IMR-90 (cell line): Measurements from ENCODE around the gene PEA15. TPM values are rescaled to one million over a fixed set of nuclear protein-coding genes. Genes with fewer than 3 reads are reported as not detected.

Experiments used
- ATAC-seq: fragments of 200-7000 bp; cut with Tn5 transposase; 2 replicates; pipeline ENCODE4 v1.9.1; 2020; ENCODE audit warnings: low read depth, mild to moderate bottlenecking, moderate library complexity
- BruUV-seq: library from RNA; stranded (reverse); fragments of 400-500 nt; replicated peaks from 2 replicates; lab custom pipeline; 2021; lab: Mats Ljungman, UMichigan
- CTCF ChIA-PET: fragments of 300-600 bp; formaldehyde crosslinking; extraction: SDS; loops from one replicate; lab custom pipeline; 2021; ENCODE audit warnings: antibody characterized with exemption; lab: Yijun Ruan, JAX
- POLR2A ChIA-PET: fragments of 300-600 bp; sonication (Branson Sonifier 250); formaldehyde crosslinking; loops from one replicate; lab custom pipeline; 2022; ENCODE audit warnings: antibody characterized with exemption; ENCODE audit not compliant: unreplicated experiment; lab: Charles Lee
- DNase-seq: peaks from one replicate; pipeline ENCODE4 v3.0.0; 2013
- H2AFZ ChIP-seq: replicated peaks from 2 replicates; pipeline ENCODE3; 2013; ENCODE audit warnings: low read length, mild to moderate bottlenecking; ENCODE audit not compliant: poor library complexity
- H2AK5ac ChIP-seq: 2 replicates; pipeline ENCODE4 v1.6.1; 2013; ENCODE audit warnings: low read depth, low read length, inconsistent platforms
- H2AK9ac ChIP-seq: replicated peaks from 2 replicates; pipeline ENCODE3; 2013; ENCODE audit warnings: mild to moderate bottlenecking, low read depth, low read length, moderate library complexity; ENCODE audit not compliant: poor library complexity
- H2BK120ac ChIP-seq: 2 replicates; pipeline ENCODE4 v1.6.1; 2013; ENCODE audit warnings: low read depth, low read length, inconsistent platforms
- H2BK15ac ChIP-seq: 3 replicates; pipeline ENCODE4 v1.6.1; 2013; ENCODE audit warnings: low read depth, low read length, inconsistent platforms
- H2BK20ac ChIP-seq: 2 replicates; pipeline ENCODE4 v1.6.1; 2013; ENCODE audit warnings: low read depth, mild to moderate bottlenecking, inconsistent platforms, low read length, moderate library complexity
- H2BK5ac ChIP-seq: 2 replicates; pipeline ENCODE4 v1.6.1; 2013; ENCODE audit warnings: mild to moderate bottlenecking, low read depth, low read length, inconsistent platforms; ENCODE audit not compliant: poor library complexity, severe bottlenecking
- H3K14ac ChIP-seq: replicated peaks from 2 replicates; pipeline ENCODE4 v1.6.1; 2013; ENCODE audit warnings: low read depth, low read length, inconsistent platforms
- H3K18ac ChIP-seq: 2 replicates; pipeline ENCODE4 v1.6.1; 2013; ENCODE audit warnings: low read depth, low read length, control low read depth
- H3K23ac ChIP-seq: 2 replicates; pipeline ENCODE4 v1.6.1; 2013; ENCODE audit warnings: low read depth, low read length, inconsistent platforms
- H3K27ac ChIP-seq: 2 replicates; pipeline ENCODE4 v1.5.1; 2013; ENCODE audit warnings: mild to moderate bottlenecking, control low read depth, low read length; ENCODE audit not compliant: insufficient read depth
- H3K27me3 ChIP-seq: 2 replicates; pipeline ENCODE4 v1.6.1; 2013; ENCODE audit warnings: low read length; ENCODE audit not compliant: control insufficient read depth, insufficient read depth
- H3K36me3 ChIP-seq: 2 replicates; pipeline ENCODE4 v1.6.1; 2013; ENCODE audit warnings: low read length, mixed read lengths; ENCODE audit not compliant: control insufficient read depth, insufficient read depth
- H3K4ac ChIP-seq: 2 replicates; pipeline ENCODE4 v1.6.1; 2013; ENCODE audit warnings: low read depth, low read length, inconsistent platforms
- H3K4me1 ChIP-seq: 2 replicates; pipeline ENCODE4 v1.6.1; 2013; ENCODE audit warnings: low read length, mixed read lengths; ENCODE audit not compliant: control insufficient read depth, insufficient read depth
- H3K4me2 ChIP-seq: 2 replicates; pipeline ENCODE4 v1.6.1; 2013; ENCODE audit warnings: low read depth, mild to moderate bottlenecking, control low read depth, low read length, moderate library complexity
- H3K4me3 ChIP-seq: 2 replicates; pipeline ENCODE4 v1.5.1; 2013; ENCODE audit warnings: low read depth, mild to moderate bottlenecking, control low read depth, low read length, moderate library complexity; ENCODE audit not compliant: insufficient read depth
- H3K56ac ChIP-seq: 2 replicates; pipeline ENCODE4 v1.6.1; 2013; ENCODE audit warnings: low read length, inconsistent platforms; ENCODE audit not compliant: insufficient read depth; ENCODE audit errors: extremely low read depth
- H3K79me1 ChIP-seq, 2 experiments: 2 replicates each; pipeline ENCODE4 v1.6.1; 2013; ENCODE audit warnings: low read length in 2 of 2, inconsistent platforms in 1 of 2, low read depth in 1 of 2
- H3K9ac ChIP-seq: 2 replicates; pipeline ENCODE4 v1.6.1; 2013; ENCODE audit warnings: low read depth, low read length, control low read depth
- H3K9me1 ChIP-seq: 2 replicates; pipeline ENCODE4 v1.6.1; 2013; ENCODE audit warnings: low read length, inconsistent platforms; ENCODE audit not compliant: insufficient read depth
- H3K9me3 ChIP-seq: 2 replicates; pipeline ENCODE4 v1.6.1; 2013; ENCODE audit warnings: low read length; ENCODE audit not compliant: control insufficient read depth, insufficient read depth
- H4K20me1 ChIP-seq: 2 replicates; pipeline ENCODE4 v1.6.1; 2013; ENCODE audit warnings: low read length, inconsistent platforms; ENCODE audit not compliant: insufficient read depth
- H4K5ac ChIP-seq: 2 replicates; pipeline ENCODE4 v1.6.1; 2013; ENCODE audit warnings: mild to moderate bottlenecking, low read depth, low read length, control low read depth
- H4K8ac ChIP-seq, 2 experiments: 2 replicates each; pipeline ENCODE4 v1.6.1; 2013; ENCODE audit warnings: low read depth in 2 of 2, low read length in 2 of 2, control low read depth in 1 of 2, inconsistent platforms in 1 of 2
- H4K91ac ChIP-seq: 2 replicates; pipeline ENCODE4 v1.6.1; 2013; ENCODE audit warnings: low read depth, low read length, inconsistent platforms; ENCODE audit not compliant: insufficient read depth
- MAFK ChIP-seq: IDR thresholded peaks from 2 replicates; pipeline ENCODE4 v1.6.1; 2012; ENCODE audit warnings: low read depth, low read length, improper control_type of control experiment
- MAZ ChIP-seq: IDR thresholded peaks from 2 replicates; pipeline ENCODE4 v1.6.1; 2012; ENCODE audit warnings: low read depth, mild to moderate bottlenecking, low read length, improper control_type of control experiment, moderate library complexity, borderline replicate concordance
- POLR2A ChIP-seq: IDR thresholded peaks from 2 replicates; pipeline ENCODE4 v1.6.1; 2012; ENCODE audit warnings: mild to moderate bottlenecking, low read depth, low read length
- WGBS, 2 experiments: methylation state at CpG; one replicate each; pipeline versions ENCODE4 v1.1.5 to v1.1.7; 2013; ENCODE audit warnings: missing lambda C conversion rate in 2 of 2; ENCODE audit not compliant: insufficient read length in 1 of 2; ENCODE audit errors: extremely low coverage in 2 of 2; 5-methylcytosine and 5-hydroxymethylcytosine counted together
- dilution Hi-C: fragments of 300-500 bp; cut with HindIII; formaldehyde crosslinking; loops from one replicate; pipeline ENCODE4 v1.14.3; 2018; ENCODE audit warnings: low sequenced_read_pairs; ENCODE audit not compliant: unreplicated experiment
- in situ Hi-C: fragments of 300-500 bp; cut with MboI; formaldehyde crosslinking; loops from 3 replicates; pipeline ENCODE4 v1.14.3; 2019; ENCODE audit warnings: low sequenced_read_pairs, inconsistent platforms, mixed read lengths
- intact Hi-C: fragments of 100-400 bp; cut with micrococcal nuclease; formaldehyde crosslinking; loops from 2 replicates; pipeline ENCODE4 v1.10.0; 2022
- polyA plus RNA-seq, 3 experiments: library from polyadenylated mRNA; depleted of rRNA; stranded (reverse); fragments of >200 nt; gene quantifications; 2 replicates each; pipeline ENCODE4 v1.2.3, GENCODE V29; 2012; ENCODE audit warnings: low replicate concordance in 1 of 3
- total RNA-seq: library from RNA; depleted of rRNA; stranded (reverse); fragments of >200 nt; gene quantifications from 2 replicates; pipeline ENCODE4 v1.2.3, GENCODE V29; 2012
- TF ChIP-seq, protein P1 (sequence below): fragments of 150-350 bp; IDR thresholded peaks from 2 replicates; pipeline ENCODE4 v1.6.1; 2017; ENCODE audit warnings: mild to moderate bottlenecking, antibody characterized with exemption, low read length, low read depth

Gene PEA15
- total and polyA plus RNA-seq, 2 of the 4 experiments (the other 2 are of a cell fraction), result 296 to 754 TPM

- intact Hi-C loops, result no loop called here
- Histone ChIP-seq H3K4me3 (no peak overlapping the region), H3K9ac (no peak overlapping the region), H4K8ac (no peak overlapping the region), H3K18ac (no peak overlapping the region), H3K9me3 (no peaks in the 10 kb centered on the region), H3K79me1 (no peaks in the 10 kb centered on the region), H3K14ac (no peak overlapping the region), H2AFZ (no peak overlapping the region), H3K23ac (no peak overlapping the region), H3K27ac (no peak overlapping the region), H3K27me3 (peaks cover 17% of the 10 kb centered on the region), H2BK5ac (no peak overlapping the region), H2BK15ac (no peak overlapping the region), H3K56ac (no peak overlapping the region), H3K36me3 (no peaks in the 10 kb centered on the region), H4K20me1 (no peaks in the 10 kb centered on the region), H3K4ac (no peak overlapping the region), H3K9me1 (0 out of 2 replicates have a peak, but pooled peaks cover 7% of the 10 kb centered on the region), H2AK9ac (no peak overlapping the region), H4K5ac (no peak overlapping the region), H3K4me2 (no peak overlapping the region), H2BK120ac (no peak overlapping the region), H4K91ac (no peak overlapping the region), H3K4me1 (peaks cover 1% of the 10 kb centered on the region; the same call in 1 of the 2 replicates), H2AK5ac (no peak overlapping the region), H2BK20ac (no peak overlapping the region)
- in situ Hi-C loops, result loop anchor here (25.0 kb wide), 1 partner anchor 425 kb away; no protein-coding TSS in a partner anchor
- no peak for ATAC-seq
- dilution Hi-C loops, result no loop called here
- WGBS, 2 experiments, result no CpG with 5 or more reads among the region's 7 CpGs
- POLR2A ChIA-PET, result interaction anchor here (0.5 kb wide), 1 partner anchor 62 kb away, joined by 4 read pairs; no protein-coding TSS in a partner anchor
- TF ChIP-seq MAZ (no peak), POLR2A (no peak), MAFK (no peak)
- TF ChIP-seq, protein P1, sequence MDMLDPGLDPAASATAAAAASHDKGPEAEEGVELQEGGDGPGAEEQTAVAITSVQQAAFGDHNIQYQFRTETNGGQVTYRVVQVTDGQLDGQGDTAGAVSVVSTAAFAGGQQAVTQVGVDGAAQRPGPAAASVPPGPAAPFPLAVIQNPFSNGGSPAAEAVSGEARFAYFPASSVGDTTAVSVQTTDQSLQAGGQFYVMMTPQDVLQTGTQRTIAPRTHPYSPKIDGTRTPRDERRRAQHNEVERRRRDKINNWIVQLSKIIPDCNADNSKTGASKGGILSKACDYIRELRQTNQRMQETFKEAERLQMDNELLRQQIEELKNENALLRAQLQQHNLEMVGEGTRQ, result no peak
- CTCF ChIA-PET, result interaction anchor here (1.3 kb wide), 1 partner anchor 32 kb away, joined by 3 read pairs; no protein-coding TSS in a partner anchor
- no peak for DNase-seq
- BruUV-seq, result no TSS peak
Measured at GRCh38 chr1:160187407-160187806, 17.8 kb upstream of the PEA15 start.
